AG09319 (cell line): Measurements from ENCODE around the gene PPIA.
A peak's percentile ranks its signal among the peaks of the same experiment; 100 is the strongest.

Experiments
- DNase-seq: peaks from one replicate; pipeline ENCODE4 v3.0.0-alpha.2; 2010; ENCODE audit warnings: low read depth; ENCODE audit errors: extremely low read depth
- TF ChIP-seq, protein P1 (sequence below): IDR thresholded peaks from 2 replicates; pipeline ENCODE4 v1.5.1; 2011; ENCODE audit warnings: low read depth, mild to moderate bottlenecking, inconsistent platforms, low read length, moderate library complexity

The PPIA gene

DNA sequence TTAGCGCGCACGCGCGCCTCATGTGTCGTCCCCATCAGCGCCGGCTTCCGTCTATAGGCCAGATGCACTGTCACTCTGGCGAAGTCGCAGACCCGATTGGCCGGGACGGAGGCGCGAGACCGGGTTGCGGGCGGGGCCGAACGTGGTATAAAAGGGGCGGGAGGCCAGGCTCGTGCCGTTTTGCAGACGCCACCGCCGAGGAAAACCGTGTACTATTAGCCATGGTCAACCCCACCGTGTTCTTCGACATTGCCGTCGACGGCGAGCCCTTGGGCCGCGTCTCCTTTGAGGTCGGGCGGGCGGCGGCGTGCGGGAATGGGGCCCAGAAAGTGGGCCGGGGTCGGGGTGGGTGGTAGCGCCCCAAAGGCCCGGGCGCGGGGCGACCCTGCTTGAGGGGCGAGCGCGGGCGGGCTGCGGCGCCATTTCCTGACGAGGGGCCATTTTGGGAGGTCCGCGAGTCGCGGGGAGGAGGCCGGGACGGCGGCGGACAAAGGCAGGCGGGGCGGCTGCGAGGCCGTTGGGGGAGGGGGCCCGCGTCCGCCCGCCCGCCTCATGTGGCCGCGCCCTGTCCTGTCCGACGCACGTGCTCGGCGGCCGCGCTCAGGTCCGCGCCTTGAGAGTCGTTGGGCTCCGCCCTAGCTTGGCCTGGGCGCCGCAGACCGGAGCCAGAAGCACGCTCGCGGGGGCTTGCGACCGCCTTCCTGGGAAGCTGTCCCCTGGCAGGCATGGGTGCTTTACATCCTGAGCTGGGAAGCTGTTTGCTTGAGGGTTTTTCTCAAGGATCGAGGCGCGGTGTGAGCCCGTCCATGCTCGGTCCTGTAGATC is at the start of gene PPIA:
PPIA (plus strand) TSS at position 178 of the 825 bp plus-strand sequence; CDS start at position 222, 44 bp downstream.
- DNase-seq, result peak; percentile 98
- TF ChIP-seq, protein P1, sequence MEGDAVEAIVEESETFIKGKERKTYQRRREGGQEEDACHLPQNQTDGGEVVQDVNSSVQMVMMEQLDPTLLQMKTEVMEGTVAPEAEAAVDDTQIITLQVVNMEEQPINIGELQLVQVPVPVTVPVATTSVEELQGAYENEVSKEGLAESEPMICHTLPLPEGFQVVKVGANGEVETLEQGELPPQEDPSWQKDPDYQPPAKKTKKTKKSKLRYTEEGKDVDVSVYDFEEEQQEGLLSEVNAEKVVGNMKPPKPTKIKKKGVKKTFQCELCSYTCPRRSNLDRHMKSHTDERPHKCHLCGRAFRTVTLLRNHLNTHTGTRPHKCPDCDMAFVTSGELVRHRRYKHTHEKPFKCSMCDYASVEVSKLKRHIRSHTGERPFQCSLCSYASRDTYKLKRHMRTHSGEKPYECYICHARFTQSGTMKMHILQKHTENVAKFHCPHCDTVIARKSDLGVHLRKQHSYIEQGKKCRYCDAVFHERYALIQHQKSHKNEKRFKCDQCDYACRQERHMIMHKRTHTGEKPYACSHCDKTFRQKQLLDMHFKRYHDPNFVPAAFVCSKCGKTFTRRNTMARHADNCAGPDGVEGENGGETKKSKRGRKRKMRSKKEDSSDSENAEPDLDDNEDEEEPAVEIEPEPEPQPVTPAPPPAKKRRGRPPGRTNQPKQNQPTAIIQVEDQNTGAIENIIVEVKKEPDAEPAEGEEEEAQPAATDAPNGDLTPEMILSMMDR, result no peak

DNA sequence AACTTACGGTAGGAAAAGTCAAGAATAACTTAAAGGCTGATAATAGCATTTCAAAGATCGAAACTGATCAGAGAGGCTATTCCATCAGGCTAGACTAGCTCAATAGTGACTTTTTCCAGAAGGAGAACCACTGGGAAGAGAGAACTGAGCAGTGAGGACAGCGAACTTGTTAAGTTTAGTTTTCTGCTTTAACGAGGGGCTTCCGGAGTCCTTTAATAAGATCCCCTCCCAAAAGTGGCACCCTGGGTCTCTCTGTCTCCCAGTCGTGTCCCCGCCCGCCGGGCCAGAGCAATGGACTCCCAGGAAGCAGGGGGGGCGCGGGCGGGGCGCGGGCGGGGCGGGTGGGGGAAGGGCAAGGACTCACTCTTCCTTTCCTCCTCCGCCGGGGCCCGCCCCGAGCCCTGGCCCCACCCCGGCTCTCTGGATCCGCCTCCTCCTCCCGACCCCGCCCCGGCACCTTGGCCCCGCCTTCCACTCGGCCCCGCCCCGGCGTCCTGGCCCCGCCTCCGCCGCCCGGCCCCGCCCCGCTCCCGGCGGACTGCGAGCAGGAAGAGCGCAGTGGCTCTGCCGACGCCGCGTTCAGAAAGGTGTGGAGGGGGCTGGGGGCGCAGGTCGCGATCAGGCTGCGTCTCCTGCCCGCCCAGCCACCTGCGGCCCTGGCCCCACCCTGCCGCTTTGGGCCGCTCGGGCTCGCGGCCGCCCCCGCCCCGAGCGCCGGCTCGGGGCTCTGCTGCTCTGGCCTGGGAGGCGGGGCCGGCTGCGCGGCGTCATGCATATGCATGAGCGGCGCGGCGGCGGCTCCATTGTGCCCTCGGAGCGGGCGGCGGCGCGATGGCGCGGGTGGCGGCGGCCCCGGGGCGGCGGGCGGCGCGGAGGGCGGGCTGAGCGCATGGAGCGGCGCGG is 48.2 kb upstream of the PPIA start, which contains the start of gene ZMIZ2:
ZMIZ2 (plus strand) TSS at position 803 of the 903 bp plus-strand sequence. CDS start 7,403 bp downstream, outside the sequence.
- TF ChIP-seq, protein P1, result no peak
- DNase-seq, result peak; percentile 74

DNA sequence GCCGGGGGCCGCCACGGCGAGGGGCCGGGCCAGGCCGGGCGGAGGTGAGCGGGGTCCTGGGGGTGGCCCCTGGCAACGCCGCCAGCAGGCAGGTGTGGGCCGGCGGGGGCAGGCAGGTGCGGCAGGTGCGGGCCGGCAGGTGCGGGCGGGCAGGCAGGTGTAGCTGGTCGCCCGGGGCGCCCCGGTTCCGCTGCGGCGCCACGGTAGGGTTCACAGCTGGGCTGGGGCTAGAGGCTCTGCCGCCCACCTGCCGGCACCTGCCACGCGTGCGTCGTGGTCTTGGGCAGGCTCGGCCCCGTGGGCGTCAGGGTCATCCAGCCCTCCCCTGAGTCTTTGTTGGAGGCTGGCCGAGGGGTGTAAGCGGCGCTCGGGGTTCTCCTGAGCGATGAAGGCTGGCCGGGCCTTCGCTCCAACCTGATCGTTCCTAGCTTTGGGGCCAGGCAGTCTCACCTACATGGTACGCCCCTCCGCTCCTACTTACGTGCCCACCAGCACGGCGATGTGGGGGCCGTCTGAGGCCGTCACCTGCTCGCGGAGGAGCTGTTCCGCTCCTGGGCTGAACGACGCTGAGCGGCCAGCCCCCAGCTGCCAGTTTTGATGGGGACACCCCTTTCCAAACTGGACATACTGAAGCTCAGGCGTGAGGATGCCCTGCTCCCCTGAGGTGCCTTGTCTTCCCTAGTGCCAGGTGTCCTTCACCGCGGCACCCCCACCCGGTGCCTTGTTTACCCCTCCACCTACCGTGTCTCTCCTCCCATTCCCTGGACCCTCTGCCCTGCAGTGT is 47.3 kb upstream of the PPIA start:
- no peak for DNase-seq
- TF ChIP-seq, protein P1, result no peak

DNA sequence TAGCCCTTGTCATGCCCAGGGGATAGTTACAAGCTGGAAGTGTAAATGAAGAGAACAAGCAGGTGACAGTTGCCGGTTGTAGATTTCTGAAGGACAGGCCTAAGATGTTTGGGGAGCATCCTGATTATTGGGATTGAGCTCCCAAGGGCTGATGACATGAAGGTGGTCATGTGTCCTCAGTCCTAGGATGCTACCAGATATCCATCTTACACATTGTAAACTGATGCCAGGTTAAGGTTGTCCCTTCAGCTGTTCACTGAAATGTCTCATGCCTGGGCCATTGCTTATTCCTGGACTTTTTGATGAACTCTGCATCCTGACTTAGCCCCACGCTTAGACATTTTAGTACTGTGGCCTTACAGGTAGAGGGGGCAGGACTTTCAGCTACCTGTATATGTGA is 46.5 kb upstream of the PPIA start:
- TF ChIP-seq, protein P1, result no peak
- no peak for DNase-seq

DNA sequence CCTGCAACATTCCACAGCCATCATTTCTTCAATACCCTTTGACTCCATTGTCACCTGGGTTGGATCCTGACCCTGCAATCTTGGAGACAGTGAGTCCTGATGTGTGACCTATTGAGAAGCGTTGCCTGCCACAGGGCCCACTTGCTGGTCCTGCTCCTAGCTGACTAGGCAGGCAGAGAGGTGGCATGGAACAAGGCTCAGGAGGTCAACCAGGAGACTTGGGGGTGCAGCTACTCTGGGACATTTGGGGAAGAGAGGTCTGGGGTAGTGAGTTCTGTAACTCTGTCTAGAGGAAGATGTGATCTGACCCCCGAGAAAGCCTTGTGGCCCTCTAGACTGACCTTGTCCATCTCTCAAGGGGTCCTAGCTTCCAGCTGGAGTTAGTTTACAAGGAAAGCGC is 46.1 kb upstream of the PPIA start:
- TF ChIP-seq, protein P1, result no peak

DNA sequence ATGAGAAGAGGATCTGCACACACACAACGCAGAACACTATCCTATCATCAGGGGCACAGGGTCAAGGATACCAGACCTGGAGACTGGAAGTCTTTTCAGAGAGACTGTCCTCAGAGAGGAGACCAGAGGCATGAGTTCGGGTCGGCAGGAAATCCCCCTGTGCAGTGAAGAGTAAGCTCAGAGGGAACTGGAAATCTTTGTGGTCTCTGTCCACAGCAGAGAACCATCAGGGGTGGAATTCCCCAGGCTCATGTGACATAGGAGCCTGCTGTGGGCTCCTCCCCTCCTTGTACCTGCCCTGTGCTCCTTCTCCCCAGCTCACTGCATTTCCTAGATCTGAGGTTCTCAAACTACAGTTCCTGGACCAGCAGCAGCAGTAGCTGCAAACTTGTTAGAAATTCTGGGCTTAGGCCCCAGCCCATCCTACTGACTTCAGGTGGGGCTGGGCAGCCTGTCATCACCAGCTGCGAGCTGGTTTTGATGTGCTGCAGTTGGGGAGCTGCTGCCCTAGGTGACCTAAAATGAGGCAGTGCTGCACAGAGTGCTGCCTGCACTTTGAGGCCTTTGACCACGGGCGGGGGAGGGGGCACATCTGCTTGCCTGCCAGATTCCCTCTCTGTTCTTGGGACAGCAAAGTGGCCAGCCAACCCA is 45.4 kb upstream of the PPIA start:
- TF ChIP-seq, protein P1, result no peak
- DNase-seq, result no peak

More for the DNA sequence above, 46.1 kb upstream of the PPIA start:
- no peak for DNase-seq
